ENCODE results near the gene BPIFB2. TPM values are rescaled to one million over a fixed set of nuclear protein-coding genes. Genes with fewer than 3 reads are reported as not detected.

The BPIFB2 gene
- total and polyA plus RNA-seq, 2 donors (not counting 3 experiments of a cell fraction or from before 2014, with no cell fraction given) = not detected

DNA sequence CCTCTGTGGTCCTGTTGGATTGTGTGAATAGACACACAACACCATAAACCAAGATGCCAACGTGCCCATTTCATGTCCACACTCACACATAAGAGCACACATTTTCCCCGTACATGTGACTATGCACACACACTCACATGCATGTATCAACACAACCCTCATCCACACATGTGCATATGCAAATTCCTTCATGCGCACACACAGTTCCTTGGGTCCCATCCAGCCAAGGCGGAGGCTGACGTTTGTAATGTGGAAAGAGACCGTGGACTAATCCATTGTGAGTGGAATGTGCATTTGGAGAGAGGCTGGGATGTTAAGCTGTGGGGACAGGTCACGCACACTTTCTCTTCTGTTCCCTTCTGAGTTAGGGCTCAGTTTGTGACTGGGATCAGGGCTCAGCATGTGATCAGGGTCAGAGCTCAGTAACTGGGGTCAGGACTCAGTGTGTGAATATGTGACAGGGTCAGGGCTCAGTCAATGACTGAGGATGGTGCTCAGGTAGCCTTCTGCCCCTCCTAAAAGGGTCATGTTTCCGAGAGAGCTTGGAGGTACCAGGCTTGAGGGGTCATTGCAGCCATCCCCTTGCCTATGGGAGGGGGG lies 628 bp upstream of the BPIFB2 start:
- Histone ChIP-seq H3K4me3 (replicated peaks in 1 of 3; ENCODE audit: insufficient read depth in 1 of 3, low read depth in 1 of 3, low read length in 3 of 3) (no peak overlapping the region), H3K27ac (ENCODE audit: insufficient read depth, low read depth, low read length) (no peak overlapping the region), H3K4me2 (ENCODE audit: insufficient read depth, low read length) (no peak overlapping the region), H3K4me1 (ENCODE audit: control insufficient read depth, extremely low read depth, insufficient read depth, low read length) (no peaks in the 10 kb centered on the region), H3K9me3 (replicated peaks; ENCODE audit: control insufficient read depth, insufficient read depth, low read length) (no peaks in the 10 kb centered on the region), H3K79me2 (ENCODE audit: control insufficient read depth, insufficient read depth, low read length) (no peaks in the 10 kb centered on the region), H3K27me3 (ENCODE audit: control insufficient read depth in 2 of 2, insufficient read depth in 2 of 2, low read length in 2 of 2) (no peaks in the 10 kb centered on the region), H3K9me1 (replicated peaks; ENCODE audit: control insufficient read depth, extremely low read depth, insufficient read depth, low read length) (no peaks in the 10 kb centered on the region), H3K36me3 (ENCODE audit: control insufficient read depth in 2 of 2, extremely low read depth in 1 of 2, insufficient read depth in 2 of 2, low read length in 2 of 2) (no peaks in the 10 kb centered on the region), H3K9ac (replicated peaks; ENCODE audit: extremely low read depth, insufficient read depth, low read length) (no peak overlapping the region), H2AFZ (ENCODE audit: low read depth, low read length) (no peak overlapping the region), H4K20me1 (replicated peaks; ENCODE audit: control insufficient read depth, extremely low read depth, insufficient read depth, low read length) (no peaks in the 10 kb centered on the region)
- CTCF ChIA-PET = interaction anchor here (0.9 to 2.7 kb wide), 2 partner anchors 11 to 105 kb away, joined by 3 to 28 read pairs; no protein-coding TSS in a partner anchor
- BruUV-seq (replicated peaks) = no TSS peak
- POLR2A ChIA-PET = no interaction called here
- intact Hi-C loops (cut with micrococcal nuclease) (loop anchor here (5.0 kb wide), 1 partner anchor 215 kb away; no protein-coding TSS in a partner anchor), dilution Hi-C loops (cut with MboI; ENCODE audit: extremely low pct_ligation_motif_present, low sequenced_read_pairs) (no loop called here)
- TF ChIP-seq, protein P1, sequence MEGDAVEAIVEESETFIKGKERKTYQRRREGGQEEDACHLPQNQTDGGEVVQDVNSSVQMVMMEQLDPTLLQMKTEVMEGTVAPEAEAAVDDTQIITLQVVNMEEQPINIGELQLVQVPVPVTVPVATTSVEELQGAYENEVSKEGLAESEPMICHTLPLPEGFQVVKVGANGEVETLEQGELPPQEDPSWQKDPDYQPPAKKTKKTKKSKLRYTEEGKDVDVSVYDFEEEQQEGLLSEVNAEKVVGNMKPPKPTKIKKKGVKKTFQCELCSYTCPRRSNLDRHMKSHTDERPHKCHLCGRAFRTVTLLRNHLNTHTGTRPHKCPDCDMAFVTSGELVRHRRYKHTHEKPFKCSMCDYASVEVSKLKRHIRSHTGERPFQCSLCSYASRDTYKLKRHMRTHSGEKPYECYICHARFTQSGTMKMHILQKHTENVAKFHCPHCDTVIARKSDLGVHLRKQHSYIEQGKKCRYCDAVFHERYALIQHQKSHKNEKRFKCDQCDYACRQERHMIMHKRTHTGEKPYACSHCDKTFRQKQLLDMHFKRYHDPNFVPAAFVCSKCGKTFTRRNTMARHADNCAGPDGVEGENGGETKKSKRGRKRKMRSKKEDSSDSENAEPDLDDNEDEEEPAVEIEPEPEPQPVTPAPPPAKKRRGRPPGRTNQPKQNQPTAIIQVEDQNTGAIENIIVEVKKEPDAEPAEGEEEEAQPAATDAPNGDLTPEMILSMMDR (IDR thresholded peaks at IDR 0.05; ENCODE audit: extremely low read depth in 1 of 2, insufficient read depth in 1 of 2, low read depth in 1 of 2, low read length in 2 of 2) = no peak
- TF ChIP-seq POLR2AphosphoS5 (IDR thresholded peaks at IDR 0.05; ENCODE audit: insufficient read depth, low read depth, low read length) (no peak), EZH2 (IDR thresholded peaks at IDR 0.05; ENCODE audit: borderline replicate concordance, low read depth, low read length, severe bottlenecking) (no peak), JUN (IDR thresholded peaks at IDR 0.05; ENCODE audit: borderline replicate concordance, insufficient read depth, insufficient read length, low read depth) (no peak), POLR2A (IDR thresholded peaks at IDR 0.05; ENCODE audit: low read depth, low read length) (no peak), MYC (IDR thresholded peaks at IDR 0.05; ENCODE audit: low read depth, low read length) (no peak), GATA2 (IDR thresholded peaks at IDR 0.05; ENCODE audit: insufficient read depth, insufficient read length, low read depth, low read length) (no peak)
- TF ChIP-seq, protein P2, sequence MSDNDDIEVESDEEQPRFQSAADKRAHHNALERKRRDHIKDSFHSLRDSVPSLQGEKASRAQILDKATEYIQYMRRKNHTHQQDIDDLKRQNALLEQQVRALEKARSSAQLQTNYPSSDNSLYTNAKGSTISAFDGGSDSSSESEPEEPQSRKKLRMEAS (IDR thresholded peaks at IDR 0.05; ENCODE audit: insufficient read depth, insufficient read length) = no peak
- FAIRE-seq (no peak), DNase-seq (ENCODE audit: low read depth, low spot score) (no peak)

All from endothelial cell of umbilical vein (primary cell).